ENCODE measurements around the gene PPP1R18.

DNA sequence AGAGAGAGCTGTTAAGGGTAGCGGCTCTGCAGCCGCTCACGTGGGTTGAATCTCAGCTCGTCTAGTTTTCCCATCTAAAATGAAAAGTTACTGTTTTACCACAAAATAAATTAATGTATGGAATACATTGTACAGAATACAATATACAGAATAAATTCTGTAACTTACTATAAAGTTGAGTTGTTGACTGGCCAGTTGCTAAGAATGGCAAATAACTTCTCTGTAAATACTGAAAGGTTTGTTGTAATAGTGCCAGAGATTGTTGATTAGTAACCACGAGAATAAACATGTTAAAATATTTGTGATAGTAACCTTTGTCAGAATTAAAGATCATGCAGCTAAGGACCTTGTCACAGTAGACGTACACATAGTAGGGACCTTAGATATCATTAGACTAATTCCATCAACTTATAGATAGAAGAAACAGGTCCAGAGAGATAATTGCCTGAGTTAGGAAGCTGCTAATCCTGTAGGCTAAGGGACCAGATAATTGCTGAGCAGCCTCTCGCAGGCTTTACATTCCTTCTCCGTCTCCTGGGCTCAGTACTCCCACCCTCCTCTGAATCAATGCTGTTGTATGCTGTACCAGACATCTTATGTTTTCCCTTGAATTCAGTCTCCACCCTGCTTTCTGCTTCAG lies 4.9 kb upstream of the PPP1R18 start:
- TF ChIP-seq POLR2A (IDR thresholded peaks at IDR 0.05), result no peak
- TF ChIP-seq, protein P1, sequence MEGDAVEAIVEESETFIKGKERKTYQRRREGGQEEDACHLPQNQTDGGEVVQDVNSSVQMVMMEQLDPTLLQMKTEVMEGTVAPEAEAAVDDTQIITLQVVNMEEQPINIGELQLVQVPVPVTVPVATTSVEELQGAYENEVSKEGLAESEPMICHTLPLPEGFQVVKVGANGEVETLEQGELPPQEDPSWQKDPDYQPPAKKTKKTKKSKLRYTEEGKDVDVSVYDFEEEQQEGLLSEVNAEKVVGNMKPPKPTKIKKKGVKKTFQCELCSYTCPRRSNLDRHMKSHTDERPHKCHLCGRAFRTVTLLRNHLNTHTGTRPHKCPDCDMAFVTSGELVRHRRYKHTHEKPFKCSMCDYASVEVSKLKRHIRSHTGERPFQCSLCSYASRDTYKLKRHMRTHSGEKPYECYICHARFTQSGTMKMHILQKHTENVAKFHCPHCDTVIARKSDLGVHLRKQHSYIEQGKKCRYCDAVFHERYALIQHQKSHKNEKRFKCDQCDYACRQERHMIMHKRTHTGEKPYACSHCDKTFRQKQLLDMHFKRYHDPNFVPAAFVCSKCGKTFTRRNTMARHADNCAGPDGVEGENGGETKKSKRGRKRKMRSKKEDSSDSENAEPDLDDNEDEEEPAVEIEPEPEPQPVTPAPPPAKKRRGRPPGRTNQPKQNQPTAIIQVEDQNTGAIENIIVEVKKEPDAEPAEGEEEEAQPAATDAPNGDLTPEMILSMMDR (IDR thresholded peaks at IDR 0.05), result no peak
